ENCODE measurements around the gene NID1. TPM values are rescaled to one million over a fixed set of nuclear protein-coding genes. Genes with fewer than 3 reads are reported as not detected.

NID1 gene
- total RNA-seq, 1 donor from 2014 or later, result 45.0 TPM

DNA sequence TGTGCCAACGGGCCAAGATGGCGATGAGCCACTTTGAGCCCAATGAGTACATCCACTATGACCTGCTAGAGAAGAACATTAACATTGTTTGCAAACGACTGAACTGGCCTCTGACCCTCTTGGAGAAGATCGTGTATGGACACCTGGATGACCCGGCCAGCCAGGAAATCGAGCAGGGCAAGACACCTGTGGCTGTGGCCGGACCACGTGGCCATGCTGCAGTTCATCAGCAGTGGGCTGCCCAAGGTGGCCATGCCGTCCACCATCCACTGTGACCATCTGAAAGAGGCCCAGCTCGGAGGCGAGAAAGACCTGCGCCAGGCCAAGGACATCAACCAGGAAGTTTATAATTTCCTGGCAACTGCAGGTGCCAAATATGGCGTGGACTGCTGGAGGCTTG is 45.2 kb upstream of the NID1 start:
- H3K27me3 Mint-ChIP-seq (ENCODE audit: low read depth), result no peaks in the 10 kb centered on the region
- no peak overlapping the region for H3K27ac Mint-ChIP-seq
- TF ChIP-seq CTCF (IDR thresholded peaks at IDR 0.05; ENCODE audit: unreplicated experiment), result no peak
- no peaks in the 10 kb centered on the region for H3K36me3 Mint-ChIP-seq
- peaks cover 1% of the 10 kb centered on the region for H3K4me1 Mint-ChIP-seq
- no peak overlapping the region for H3K4me3 Mint-ChIP-seq
- DNase-seq (ENCODE audit: low spot score in 2 of 2, unreplicated experiment in 2 of 2), result no peak
- no peaks in the 10 kb centered on the region for H3K9me3 Mint-ChIP-seq

DNA sequence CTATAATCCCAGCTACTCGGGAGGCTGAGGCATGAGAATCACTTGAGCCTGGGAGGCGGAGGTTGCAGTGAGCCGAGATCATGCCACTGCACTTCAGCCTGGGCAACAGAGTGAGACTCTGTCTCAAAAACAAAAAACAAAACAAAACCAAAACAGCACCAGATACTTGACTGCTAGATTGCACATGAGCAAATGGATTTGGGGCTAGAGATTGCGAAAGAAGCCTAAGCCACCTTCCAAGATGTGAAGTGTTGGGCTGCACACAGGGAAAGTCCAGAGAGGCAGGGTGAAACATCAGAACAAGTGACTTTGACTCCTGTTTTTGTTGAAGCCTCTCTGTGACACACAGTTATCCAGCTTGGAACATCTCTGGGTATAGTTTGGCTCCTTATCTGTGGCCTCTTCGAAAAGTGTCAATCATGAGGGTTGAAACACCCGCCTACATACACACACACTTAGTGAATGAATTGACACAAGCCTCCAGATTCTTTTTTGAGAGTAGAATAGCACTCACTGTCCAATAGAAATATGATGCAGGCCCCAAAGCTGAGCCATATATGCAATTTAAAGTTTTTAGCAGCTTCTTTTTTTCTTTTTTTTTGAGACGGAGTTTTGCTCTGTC is 43.2 kb upstream of the NID1 start:
- Mint-ChIP-seq H3K4me1 (peaks cover 5% of the 10 kb centered on the region), H3K4me3 (no peak overlapping the region), H3K9me3 (no peaks in the 10 kb centered on the region), H3K36me3 (no peaks in the 10 kb centered on the region), H3K27me3 (ENCODE audit: low read depth) (peaks cover 2% of the 10 kb centered on the region), H3K27ac (no peak overlapping the region)
- no peak for TF ChIP-seq CTCF (IDR thresholded peaks at IDR 0.05; ENCODE audit: unreplicated experiment)
- no peak for DNase-seq (ENCODE audit: low spot score in 2 of 2, unreplicated experiment in 2 of 2)

GRCh38 chr1:236107121-236107907 is 42.4 kb upstream of the NID1 start:
- no peak for TF ChIP-seq CTCF (IDR thresholded peaks at IDR 0.05; ENCODE audit: unreplicated experiment)
- H3K36me3 Mint-ChIP-seq, result no peaks in the 10 kb centered on the region
- peaks cover 5% of the 10 kb centered on the region for H3K4me1 Mint-ChIP-seq
- H3K4me3 Mint-ChIP-seq, result no peak overlapping the region
- no peaks in the 10 kb centered on the region for H3K9me3 Mint-ChIP-seq
- H3K27me3 Mint-ChIP-seq (ENCODE audit: low read depth), result peaks cover 2% of the 10 kb centered on the region
- no peak overlapping the region for H3K27ac Mint-ChIP-seq
- DNase-seq (ENCODE audit: low spot score in 2 of 2, unreplicated experiment in 2 of 2), result no peak

GRCh38 chr1:236103646-236104218 is 38.8 kb upstream of the NID1 start:
- TF ChIP-seq CTCF (IDR thresholded peaks at IDR 0.05; ENCODE audit: unreplicated experiment), result peak; percentile 89
- Mint-ChIP-seq H3K36me3 (no peaks in the 10 kb centered on the region), H3K4me1 (peaks cover 3% of the 10 kb centered on the region), H3K27me3 (ENCODE audit: low read depth) (peaks cover 2% of the 10 kb centered on the region), H3K27ac (no peak overlapping the region), H3K4me3 (no peak overlapping the region), H3K9me3 (no peaks in the 10 kb centered on the region)
- DNase-seq (ENCODE audit: low spot score in 2 of 2, unreplicated experiment in 2 of 2), result peak; percentile 34 to 71

DNA sequence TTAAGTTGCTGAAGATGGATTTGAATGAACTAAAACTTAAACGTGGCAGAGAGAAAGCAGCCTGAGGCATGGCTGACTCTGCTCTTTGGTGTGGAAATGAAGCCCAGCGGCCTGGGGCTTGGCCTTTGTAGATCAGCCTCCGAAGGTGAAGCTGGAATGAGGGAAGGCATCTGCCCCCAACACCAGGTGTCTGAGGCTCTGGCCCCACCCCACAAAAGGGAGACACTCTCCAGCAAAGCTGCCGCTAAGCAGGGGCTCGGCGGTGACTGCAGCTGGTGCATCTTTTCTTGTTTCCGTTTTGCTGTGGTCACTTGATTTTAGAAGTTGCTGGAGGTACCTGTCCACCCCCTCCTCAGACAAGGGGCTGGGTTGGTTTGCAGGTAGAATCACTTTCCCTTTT is 38.2 kb upstream of the NID1 start:
- Mint-ChIP-seq H3K9me3 (no peaks in the 10 kb centered on the region), H3K4me3 (no peak overlapping the region), H3K27me3 (ENCODE audit: low read depth) (peaks cover 2% of the 10 kb centered on the region), H3K4me1 (peaks cover 3% of the 10 kb centered on the region), H3K27ac (no peak overlapping the region), H3K36me3 (no peaks in the 10 kb centered on the region)
- no peak for TF ChIP-seq CTCF (IDR thresholded peaks at IDR 0.05; ENCODE audit: unreplicated experiment)
- no peak for DNase-seq (ENCODE audit: low spot score in 2 of 2, unreplicated experiment in 2 of 2)

Data from mesothelial cell of epicardium (in vitro differentiated cells).